ENCODE results near the gene ATXN1. TPM values are rescaled to one million over a fixed set of nuclear protein-coding genes. Genes with fewer than 3 reads are reported as not detected.

The ATXN1 gene
- total RNA-seq, 1 experiment from 2014 or later: 8.1 TPM

GRCh38 chr6:16669227-16669626 lies 92.0 kb downstream of the ATXN1 start:
- Mint-ChIP-seq H3K36me3 (no peaks in the 10 kb centered on the region), H3K4me3 (no peak overlapping the region), H3K27ac (no peak overlapping the region), H3K9me3 (no peaks in the 10 kb centered on the region), H3K4me1 (peaks cover 26% of the 10 kb centered on the region), H3K27me3 (ENCODE audit: low read depth) (no peaks in the 10 kb centered on the region)
- 0 out of 2 replicates have a peak, but pooled peaks have one; percentile 37 for TF ChIP-seq GABPB1 (CRISPR knock-in tag; IDR thresholded peaks at IDR 0.05)
- no peak for TF ChIP-seq TEAD1 (CRISPR knock-in tag; IDR thresholded peaks at IDR 0.05)
- TF ChIP-seq ZNF121 (CRISPR knock-in tag; IDR thresholded peaks at IDR 0.05): no peak
- no peak for TF ChIP-seq OVOL2 (CRISPR knock-in tag; IDR thresholded peaks at IDR 0.05; ENCODE audit: borderline replicate concordance)
- no peak for TF ChIP-seq ZNF219 (CRISPR knock-in tag; IDR thresholded peaks at IDR 0.05; ENCODE audit: borderline replicate concordance)
- TF ChIP-seq ESRRA (CRISPR knock-in tag; IDR thresholded peaks at IDR 0.05; ENCODE audit: borderline replicate concordance): no peak
- POLR2A ChIA-PET: no interaction called here
- DNase-seq (ENCODE audit: low spot score): no peak
- ATAC-seq: no peak
- CTCF ChIA-PET: no interaction called here

GRCh38 chr6:16667509-16667908 lies 93.8 kb downstream of the ATXN1 start:
- POLR2A ChIA-PET: no interaction called here
- no peak for ATAC-seq
- DNase-seq (ENCODE audit: low spot score): no peak
- CTCF ChIA-PET: no interaction called here
- Mint-ChIP-seq H3K4me1 (peaks cover 26% of the 10 kb centered on the region), H3K36me3 (no peaks in the 10 kb centered on the region), H3K27ac (no peak overlapping the region), H3K4me3 (no peak overlapping the region), H3K27me3 (ENCODE audit: low read depth) (no peaks in the 10 kb centered on the region), H3K9me3 (no peaks in the 10 kb centered on the region)
- TF ChIP-seq NFATC4 (CRISPR knock-in tag; IDR thresholded peaks at IDR 0.05) (no peak), E2F5 (CRISPR knock-in tag; IDR thresholded peaks at IDR 0.05) (no peak), RORB (CRISPR knock-in tag; IDR thresholded peaks at IDR 0.05) (no peak), MLX (CRISPR knock-in tag; IDR thresholded peaks at IDR 0.05) (no peak), FOXP4 (CRISPR knock-in tag; IDR thresholded peaks at IDR 0.05) (no peak), ELF4 (CRISPR knock-in tag; IDR thresholded peaks at IDR 0.05; ENCODE audit: low read depth) (no peak), SP1 (CRISPR knock-in tag; conservative IDR thresholded peaks at IDR 0.05) (no peak), USF1 (CRISPR knock-in tag; IDR thresholded peaks at IDR 0.05) (no peak), AFF4 (CRISPR knock-in tag; IDR thresholded peaks at IDR 0.05; ENCODE audit: borderline replicate concordance) (no peak), SMAD4 (CRISPR knock-in tag; IDR thresholded peaks at IDR 0.05) (no peak), AR (CRISPR knock-in tag; IDR thresholded peaks at IDR 0.05) (no peak), MXD4 (CRISPR knock-in tag; IDR thresholded peaks at IDR 0.05; ENCODE audit: borderline replicate concordance) (no peak), JAZF1 (CRISPR knock-in tag; IDR thresholded peaks at IDR 0.05) (no peak), ZNF532 (CRISPR knock-in tag; IDR thresholded peaks at IDR 0.05; ENCODE audit: borderline replicate concordance) (no peak), ZNF232 (CRISPR knock-in tag; IDR thresholded peaks at IDR 0.05) (no peak)

Measured in WTC11 (cell line).